Measurements from ENCODE around the gene BIRC3.

The BIRC3 gene

GRCh38 chr11:102317099-102317767 is at the start of gene BIRC3:
TSS of gene BIRC3 (plus strand) at chr11:102317484. CDS start at chr11:102324510, 7,026 bp downstream.
- H3K9me3 ChIP-seq (ENCODE audit: control insufficient read depth in 1 of 2, low read length in 2 of 2) = no peaks in the 10 kb centered on the region
- peak within 1 kb of the TSS; percentile 90 for H3K27ac ChIP-seq (ENCODE audit: low read length)
- no peaks in the 10 kb centered on the region for H3K36me3 ChIP-seq (ENCODE audit: control insufficient read depth in 1 of 2, insufficient read depth in 2 of 2, low read length in 2 of 2)
- H3K4me3 ChIP-seq (ENCODE audit: low read depth in 1 of 2, low read length in 2 of 2) = peak within 1 kb of the TSS; percentile 84 to 92
- H3K27me3 ChIP-seq (ENCODE audit: low read depth, low read length) = no peaks in the 10 kb centered on the region
- peaks cover 7 to 16% of the 10 kb centered on the region in 2 donors for H3K4me1 ChIP-seq (ENCODE audit: control insufficient read depth in 1 of 2, insufficient read depth in 2 of 2, low read length in 2 of 2)

- no peaks in the 10 kb centered on the region for H3K9me3 ChIP-seq (ENCODE audit: control insufficient read depth in 1 of 2, low read length in 2 of 2)
- peak overlapping the region in 1 of 2 donors; percentile 78 for H3K4me3 ChIP-seq (ENCODE audit: low read depth in 1 of 2, low read length in 2 of 2)
- peaks cover 5% of the 10 kb centered on the region in 2 donors for H3K4me1 ChIP-seq (ENCODE audit: control insufficient read depth in 1 of 2, insufficient read depth in 2 of 2, low read length in 2 of 2)
- no peak overlapping the region for H3K27ac ChIP-seq (ENCODE audit: low read length)
- no peaks in the 10 kb centered on the region for H3K27me3 ChIP-seq (ENCODE audit: low read depth, low read length)
- H3K36me3 ChIP-seq (ENCODE audit: control insufficient read depth in 1 of 2, insufficient read depth in 2 of 2, low read length in 2 of 2) = no peaks in the 10 kb centered on the region
Observed at GRCh38 chr11:102267609-102268008, 49.7 kb upstream of the BIRC3 start.

GRCh38 chr11:102268083-102268984 is 49.0 kb upstream of the BIRC3 start:
- H3K9me3 ChIP-seq (ENCODE audit: control insufficient read depth in 1 of 2, low read length in 2 of 2) = no peaks in the 10 kb centered on the region
- peak overlapping the region; percentile 62 for H3K27ac ChIP-seq (ENCODE audit: low read length)

GRCh38 chr11:102268985-102269470 is 48.3 kb upstream of the BIRC3 start:
- Histone ChIP-seq H3K27ac (ENCODE audit: low read length) (peak overlapping the region; percentile 62), H3K9me3 (ENCODE audit: control insufficient read depth in 1 of 2, low read length in 2 of 2) (no peaks in the 10 kb centered on the region), H3K4me3 (ENCODE audit: low read depth in 1 of 2, low read length in 2 of 2) (peak overlapping the region; percentile 55 to 78), H3K36me3 (ENCODE audit: control insufficient read depth in 1 of 2, insufficient read depth in 2 of 2, low read length in 2 of 2) (no peaks in the 10 kb centered on the region), H3K4me1 (ENCODE audit: control insufficient read depth in 1 of 2, insufficient read depth in 2 of 2, low read length in 2 of 2) (peaks cover 5% of the 10 kb centered on the region in 2 donors), H3K27me3 (ENCODE audit: low read depth, low read length) (no peaks in the 10 kb centered on the region)

More at GRCh38 chr11:102268083-102268984, 49.0 kb upstream of the BIRC3 start:
- peaks cover 5% of the 10 kb centered on the region in 2 donors for H3K4me1 ChIP-seq (ENCODE audit: control insufficient read depth in 1 of 2, insufficient read depth in 2 of 2, low read length in 2 of 2)
- H3K36me3 ChIP-seq (ENCODE audit: control insufficient read depth in 1 of 2, insufficient read depth in 2 of 2, low read length in 2 of 2) = no peaks in the 10 kb centered on the region
- peak overlapping the region; percentile 55 to 78 for H3K4me3 ChIP-seq (ENCODE audit: low read depth in 1 of 2, low read length in 2 of 2)
- no peaks in the 10 kb centered on the region for H3K27me3 ChIP-seq (ENCODE audit: low read depth, low read length)

DNA sequence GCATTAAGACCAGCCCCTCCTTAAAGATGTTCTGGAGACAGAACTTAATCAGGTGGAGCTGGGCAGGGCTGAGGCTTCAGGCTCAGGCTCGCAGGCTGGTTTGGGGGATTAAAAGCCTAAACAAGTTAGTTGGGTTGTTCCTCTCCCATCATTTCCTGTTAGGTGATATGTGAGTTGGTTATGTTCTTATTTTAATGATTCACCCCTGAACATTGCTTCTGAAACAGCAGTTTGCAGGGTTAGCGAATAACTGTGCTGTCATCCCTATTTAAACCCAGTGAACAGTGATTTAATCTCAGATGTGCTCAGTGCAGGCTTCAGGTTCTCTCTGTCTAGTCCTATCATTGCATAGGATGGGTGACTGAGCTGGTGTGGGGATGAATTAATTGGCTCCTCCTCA is 47.4 kb upstream of the BIRC3 start:
- H3K4me3 ChIP-seq (ENCODE audit: low read depth in 1 of 2, low read length in 2 of 2) = no peak overlapping the region
- peaks cover 5% of the 10 kb centered on the region in 2 donors for H3K4me1 ChIP-seq (ENCODE audit: control insufficient read depth in 1 of 2, insufficient read depth in 2 of 2, low read length in 2 of 2)
- no peaks in the 10 kb centered on the region for H3K27me3 ChIP-seq (ENCODE audit: low read depth, low read length)
- no peaks in the 10 kb centered on the region for H3K36me3 ChIP-seq (ENCODE audit: control insufficient read depth in 1 of 2, insufficient read depth in 2 of 2, low read length in 2 of 2)
- H3K9me3 ChIP-seq (ENCODE audit: control insufficient read depth in 1 of 2, low read length in 2 of 2) = no peaks in the 10 kb centered on the region
- no peak overlapping the region for H3K27ac ChIP-seq (ENCODE audit: low read length)

DNA sequence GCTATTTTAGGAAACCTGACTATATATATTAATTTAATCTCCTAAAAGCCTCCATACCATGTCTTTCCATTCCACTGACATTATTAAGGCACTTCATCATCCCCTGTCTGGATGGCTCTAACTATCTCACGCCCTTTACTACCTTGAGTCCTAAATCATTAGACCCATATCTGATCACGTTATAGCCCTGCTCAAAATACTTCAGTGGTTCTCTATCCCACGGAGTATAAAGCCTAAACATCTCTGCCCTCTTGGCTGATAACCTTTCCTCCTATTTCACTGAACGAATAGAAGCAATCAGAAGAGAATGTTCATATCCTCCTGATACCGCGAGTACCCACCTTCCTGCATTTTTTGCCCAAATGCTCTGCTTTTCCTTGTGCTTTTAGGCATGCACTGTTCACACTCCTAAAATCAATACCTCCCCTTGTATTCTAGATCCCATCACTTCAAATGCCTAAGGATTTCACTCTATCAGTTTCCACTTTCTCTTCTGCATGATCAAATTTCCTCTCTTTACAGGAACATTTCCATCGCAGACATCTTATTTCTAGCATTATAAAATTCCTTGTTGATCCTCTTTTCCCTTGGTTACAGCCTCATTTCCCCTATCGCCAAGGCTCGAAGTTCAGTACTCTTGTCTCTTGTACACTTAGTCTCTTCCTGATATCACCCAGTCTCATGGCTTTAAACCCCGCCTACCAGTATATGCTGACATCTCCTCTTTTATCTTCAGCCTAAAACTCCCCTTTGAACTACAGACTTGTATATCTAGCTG is 45.0 kb upstream of the BIRC3 start:
- H3K36me3 ChIP-seq (ENCODE audit: control insufficient read depth in 1 of 2, insufficient read depth in 2 of 2, low read length in 2 of 2) = no peaks in the 10 kb centered on the region
- H3K27me3 ChIP-seq (ENCODE audit: low read depth, low read length) = no peaks in the 10 kb centered on the region
- H3K27ac ChIP-seq (ENCODE audit: low read length) = no peak overlapping the region
- no peaks in the 10 kb centered on the region for H3K9me3 ChIP-seq (ENCODE audit: control insufficient read depth in 1 of 2, low read length in 2 of 2)
- peaks cover 5 to 9% of the 10 kb centered on the region in 2 donors for H3K4me1 ChIP-seq (ENCODE audit: control insufficient read depth in 1 of 2, insufficient read depth in 2 of 2, low read length in 2 of 2)
- no peak overlapping the region for H3K4me3 ChIP-seq (ENCODE audit: low read depth in 1 of 2, low read length in 2 of 2)

DNA sequence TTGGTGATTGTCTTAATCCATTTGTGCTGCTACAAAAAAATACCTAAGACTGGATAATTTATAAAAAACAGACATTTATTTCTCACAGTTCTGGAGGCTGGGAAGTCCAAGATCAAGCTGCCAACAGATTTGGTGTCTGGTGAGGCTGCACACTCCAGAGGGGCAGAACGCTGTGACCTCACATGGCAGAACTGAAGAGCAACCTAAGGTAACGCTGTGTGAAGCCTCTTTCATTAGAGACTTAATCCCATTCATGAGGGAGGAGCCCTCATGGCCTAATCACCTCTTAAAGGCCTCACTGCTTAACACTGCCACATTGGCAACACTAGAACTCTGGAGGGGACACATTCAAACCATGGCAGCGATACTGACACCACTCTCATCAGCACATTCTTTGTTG is 42.7 kb upstream of the BIRC3 start:
- Histone ChIP-seq H3K27ac (ENCODE audit: low read length) (no peak overlapping the region), H3K4me1 (ENCODE audit: control insufficient read depth in 1 of 2, insufficient read depth in 2 of 2, low read length in 2 of 2) (peaks cover 0 to 11% of the 10 kb centered on the region in 2 donors), H3K4me3 (ENCODE audit: low read depth in 1 of 2, low read length in 2 of 2) (no peak overlapping the region)

GRCh38 chr11:102276362-102276761 is 40.9 kb upstream of the BIRC3 start:
- Histone ChIP-seq H3K27ac (ENCODE audit: low read length) (no peak overlapping the region), H3K27me3 (ENCODE audit: low read depth, low read length) (no peaks in the 10 kb centered on the region), H3K9me3 (ENCODE audit: control insufficient read depth in 1 of 2, low read length in 2 of 2) (no peaks in the 10 kb centered on the region), H3K36me3 (ENCODE audit: control insufficient read depth in 1 of 2, insufficient read depth in 2 of 2, low read length in 2 of 2) (no peaks in the 10 kb centered on the region), H3K4me3 (ENCODE audit: low read depth in 1 of 2, low read length in 2 of 2) (no peak overlapping the region), H3K4me1 (ENCODE audit: control insufficient read depth in 1 of 2, insufficient read depth in 2 of 2, low read length in 2 of 2) (peaks cover 0 to 17% of the 10 kb centered on the region in 2 donors)

More for the DNA sequence above, 42.7 kb upstream of the BIRC3 start:
- Histone ChIP-seq H3K9me3 (ENCODE audit: control insufficient read depth in 1 of 2, low read length in 2 of 2) (no peaks in the 10 kb centered on the region), H3K27me3 (ENCODE audit: low read depth, low read length) (no peaks in the 10 kb centered on the region), H3K36me3 (ENCODE audit: control insufficient read depth in 1 of 2, insufficient read depth in 2 of 2, low read length in 2 of 2) (no peaks in the 10 kb centered on the region)

- Histone ChIP-seq H3K4me3 (ENCODE audit: low read depth in 1 of 2, low read length in 2 of 2) (no peak overlapping the region), H3K36me3 (ENCODE audit: control insufficient read depth in 1 of 2, insufficient read depth in 2 of 2, low read length in 2 of 2) (no peaks in the 10 kb centered on the region), H3K27me3 (ENCODE audit: low read depth, low read length) (no peaks in the 10 kb centered on the region), H3K9me3 (ENCODE audit: control insufficient read depth in 1 of 2, low read length in 2 of 2) (no peaks in the 10 kb centered on the region), H3K4me1 (ENCODE audit: control insufficient read depth in 1 of 2, insufficient read depth in 2 of 2, low read length in 2 of 2) (peaks cover 0 to 17% of the 10 kb centered on the region in 2 donors), H3K27ac (ENCODE audit: low read length) (no peak overlapping the region)
Observed at GRCh38 chr11:102276783-102277182, 40.5 kb upstream of the BIRC3 start.

DNA sequence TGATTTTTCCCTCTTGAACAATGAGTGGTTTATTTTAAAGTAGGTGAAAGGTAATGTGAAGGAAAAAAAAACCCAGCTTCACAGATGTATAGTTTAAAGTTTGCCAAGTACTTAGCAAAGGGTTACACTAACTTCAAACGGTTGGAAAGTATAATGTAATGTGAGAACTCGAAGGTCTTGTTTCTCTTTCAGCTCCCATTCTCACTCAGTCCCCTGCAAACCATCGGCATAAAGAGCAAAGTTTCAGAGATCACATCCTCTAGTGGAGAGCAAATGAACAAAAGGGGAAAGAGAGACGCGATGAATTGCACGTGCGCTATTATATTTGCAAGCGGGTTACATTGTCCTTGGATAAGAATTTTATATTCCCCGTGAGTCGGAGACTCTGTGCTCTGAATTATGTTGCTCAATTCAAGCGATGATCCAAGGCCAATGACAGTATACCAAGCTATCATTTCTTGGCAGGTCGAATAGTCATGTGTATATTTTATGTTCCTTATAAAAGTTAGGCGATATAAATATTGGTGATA is 37.6 kb upstream of the BIRC3 start:
- peak overlapping the region; percentile 22 for H3K27ac ChIP-seq (ENCODE audit: low read length)
- H3K9me3 ChIP-seq (ENCODE audit: control insufficient read depth in 1 of 2, low read length in 2 of 2) = no peaks in the 10 kb centered on the region
- H3K4me3 ChIP-seq (ENCODE audit: low read depth in 1 of 2, low read length in 2 of 2) = peak overlapping the region; percentile 18 to 38
- H3K36me3 ChIP-seq (ENCODE audit: control insufficient read depth in 1 of 2, insufficient read depth in 2 of 2, low read length in 2 of 2) = no peaks in the 10 kb centered on the region
- H3K4me1 ChIP-seq (ENCODE audit: control insufficient read depth in 1 of 2, insufficient read depth in 2 of 2, low read length in 2 of 2) = peaks cover 0 to 17% of the 10 kb centered on the region in 2 donors
- H3K27me3 ChIP-seq (ENCODE audit: low read depth, low read length) = no peaks in the 10 kb centered on the region

Data from muscle layer of duodenum (tissue), 2 donors.